Measurements from ENCODE around the gene NEFH.

DNA sequence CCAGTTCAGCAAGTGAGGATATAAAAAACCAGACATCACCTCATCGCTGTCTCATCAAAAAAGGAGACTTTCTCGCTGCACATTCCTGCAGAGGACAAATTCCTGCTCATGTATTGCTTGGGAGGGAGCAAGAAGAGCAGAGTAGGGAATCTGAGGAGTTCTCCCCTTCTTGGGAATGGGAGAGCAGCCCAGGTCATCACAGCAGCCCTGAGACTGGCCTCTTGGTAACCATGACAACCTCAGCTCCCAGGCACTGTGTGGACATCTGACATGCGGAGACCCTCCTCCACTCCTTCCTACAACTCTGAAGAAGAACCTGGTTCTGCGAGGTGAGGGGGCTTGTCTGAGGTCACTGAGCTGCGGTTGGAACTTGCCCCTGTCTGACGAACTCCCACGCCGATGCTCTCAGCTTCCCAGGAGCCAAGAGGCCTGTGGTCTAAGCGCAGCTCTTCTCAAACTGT lies 23.8 kb upstream of the NEFH start:
- no peak for TF ChIP-seq YY1 (IDR thresholded peaks at IDR 0.05; ENCODE audit: insufficient read depth, insufficient read length)
- no peak for TF ChIP-seq ZNF274 (IDR thresholded peaks at IDR 0.05; ENCODE audit: low read depth, low read length)
